ENCODE measurements around the gene GAS1.

GRCh38 chr9:86940774-86941173 is 6.5 kb downstream of the GAS1 start:
- TF ChIP-seq POLR2AphosphoS5 (IDR thresholded peaks at IDR 0.05), result no peak
- TF ChIP-seq EP300 (IDR thresholded peaks at IDR 0.05), result no peak
- TF ChIP-seq, protein P1, sequence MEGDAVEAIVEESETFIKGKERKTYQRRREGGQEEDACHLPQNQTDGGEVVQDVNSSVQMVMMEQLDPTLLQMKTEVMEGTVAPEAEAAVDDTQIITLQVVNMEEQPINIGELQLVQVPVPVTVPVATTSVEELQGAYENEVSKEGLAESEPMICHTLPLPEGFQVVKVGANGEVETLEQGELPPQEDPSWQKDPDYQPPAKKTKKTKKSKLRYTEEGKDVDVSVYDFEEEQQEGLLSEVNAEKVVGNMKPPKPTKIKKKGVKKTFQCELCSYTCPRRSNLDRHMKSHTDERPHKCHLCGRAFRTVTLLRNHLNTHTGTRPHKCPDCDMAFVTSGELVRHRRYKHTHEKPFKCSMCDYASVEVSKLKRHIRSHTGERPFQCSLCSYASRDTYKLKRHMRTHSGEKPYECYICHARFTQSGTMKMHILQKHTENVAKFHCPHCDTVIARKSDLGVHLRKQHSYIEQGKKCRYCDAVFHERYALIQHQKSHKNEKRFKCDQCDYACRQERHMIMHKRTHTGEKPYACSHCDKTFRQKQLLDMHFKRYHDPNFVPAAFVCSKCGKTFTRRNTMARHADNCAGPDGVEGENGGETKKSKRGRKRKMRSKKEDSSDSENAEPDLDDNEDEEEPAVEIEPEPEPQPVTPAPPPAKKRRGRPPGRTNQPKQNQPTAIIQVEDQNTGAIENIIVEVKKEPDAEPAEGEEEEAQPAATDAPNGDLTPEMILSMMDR (IDR thresholded peaks at IDR 0.05), result no peak
- TF ChIP-seq POLR2A (IDR thresholded peaks at IDR 0.05), result no peak
